Keratinocyte (primary cell): ENCODE data around the gene KRTAP2-1. TPM values are rescaled to one million over a fixed set of nuclear protein-coding genes. Genes with fewer than 3 reads are reported as not detected.

ENCODE experiments used
- DNase-seq: peaks from one replicate; pipeline ENCODE4 v3.0.0-alpha.2; 2011; ENCODE audit warnings: low read depth, missing footprints, low spot score
- FAIRE-seq: peaks from 2 replicates; lab custom pipeline; 2011; peaks lifted over from hg19 to GRCh38; lab: Jason Lieb, UNC
- H2AFZ ChIP-seq: 2 replicates; pipeline ENCODE4 v1.6.0; 2012; ENCODE audit warnings: low read length, control low read depth, inconsistent platforms; ENCODE audit not compliant: control insufficient read depth
- H3K27ac ChIP-seq: 2 replicates; pipeline ENCODE4 v1.5.1; 2011; ENCODE audit warnings: low read length; ENCODE audit not compliant: control insufficient read depth, insufficient read depth
- H3K27me3 ChIP-seq: 3 replicates; pipeline ENCODE4 v1.6.0; 2011; ENCODE audit warnings: low read length; ENCODE audit not compliant: control insufficient read depth, insufficient read depth; ENCODE audit errors: extremely low read depth
- H3K36me3 ChIP-seq, 2 experiments: 2 replicates in 1 of 2; 3 replicates in 1 of 2; pipeline ENCODE4 v1.5.1; 2011; ENCODE audit warnings: low read length in 2 of 2, mild to moderate bottlenecking in 1 of 2; ENCODE audit not compliant: control insufficient read depth in 2 of 2, insufficient read depth in 2 of 2; ENCODE audit errors: extremely low read depth in 1 of 2
- H3K4me1 ChIP-seq: 3 replicates; pipeline ENCODE4 v1.5.1; 2011; ENCODE audit warnings: low read length; ENCODE audit not compliant: control insufficient read depth, insufficient read depth; ENCODE audit errors: extremely low read depth
- H3K4me2 ChIP-seq: 3 replicates; pipeline ENCODE4 v1.6.0; 2011; ENCODE audit warnings: low read depth, low read length; ENCODE audit not compliant: control insufficient read depth, insufficient read depth; ENCODE audit errors: extremely low read depth
- H3K4me3 ChIP-seq, 3 experiments: fragments of 200-600 bp in 1 of 3; sonication (generic) in 1 of 3; 2 replicates in 2 of 3; 3 replicates in 1 of 3; pipeline ENCODE4 v1.5.1; 2011 to 2016; ENCODE audit warnings: low read length in 3 of 3, mild to moderate bottlenecking in 3 of 3, control low read depth in 2 of 3, inconsistent platforms in 1 of 3, low read depth in 1 of 3, mixed read lengths in 1 of 3, mixed run types in 1 of 3, moderate library complexity in 1 of 3; ENCODE audit not compliant: control insufficient read depth in 2 of 3, insufficient read depth in 2 of 3; ENCODE audit errors: extremely low read depth in 1 of 3
- H3K79me2 ChIP-seq: 2 replicates; pipeline ENCODE4 v1.6.0; 2012; ENCODE audit warnings: low read length; ENCODE audit not compliant: control insufficient read depth, insufficient read depth
- H3K9ac ChIP-seq: 3 replicates; pipeline ENCODE4 v1.6.0; 2011; ENCODE audit warnings: low read length; ENCODE audit not compliant: control insufficient read depth, insufficient read depth; ENCODE audit errors: extremely low read depth
- H3K9me1 ChIP-seq: 3 replicates; pipeline ENCODE4 v1.6.0; 2011; ENCODE audit warnings: low read length; ENCODE audit not compliant: control insufficient read depth, insufficient read depth; ENCODE audit errors: extremely low read depth
- H3K9me3 ChIP-seq: 2 replicates; pipeline ENCODE4 v1.5.1; 2012; ENCODE audit warnings: low read depth, low read length; ENCODE audit not compliant: control insufficient read depth
- H4K20me1 ChIP-seq: 3 replicates; pipeline ENCODE4 v1.6.0; 2011; ENCODE audit warnings: low read length; ENCODE audit not compliant: control insufficient read depth, insufficient read depth; ENCODE audit errors: extremely low read depth
- CTCF ChIP-seq, 3 experiments: IDR thresholded peaks in 1 of 3; conservative IDR thresholded peaks in 1 of 3; optimal IDR thresholded peaks in 1 of 3; 2 replicates in 2 of 3; 3 replicates in 1 of 3; pipeline versions ENCODE3 to v1.5.1; 2011; ENCODE audit warnings: low read length in 3 of 3, mild to moderate bottlenecking in 3 of 3, moderate library complexity in 2 of 3, control low read depth in 1 of 3, inconsistent platforms in 1 of 3; ENCODE audit not compliant: insufficient read depth in 2 of 3; ENCODE audit errors: extremely low read depth in 1 of 3
- EZH2 ChIP-seq: IDR thresholded peaks from one replicate; pipeline ENCODE4 v1.6.1; 2012; ENCODE audit warnings: inconsistent platforms, mild to moderate bottlenecking, low read length, moderate library complexity
- dilution Hi-C: fragments of 300-500 bp; cut with MboI; formaldehyde crosslinking; loops from one replicate; pipeline ENCODE4 v1.7.0; 2020; ENCODE audit warnings: low sequenced_read_pairs; ENCODE audit not compliant: extremely low pct_ligation_motif_present
- polyA plus RNA-seq, 5 experiments: library from polyadenylated mRNA; depleted of rRNA in 3 of 5; stranded (reverse) in 3 of 5; stranded (forward) in 1 of 5; unstranded in 1 of 5; fragments of >200 nt; gene quantifications; 1 replicate in 1 of 5; 2 replicates in 3 of 5; 3 replicates in 1 of 5; pipeline versions ENCODE4 v1.2.1 to v1.2.3, GENCODE V29; 2011 to 2012; ENCODE audit warnings: missing spikeins in 2 of 5, low read depth in 1 of 5, low replicate concordance in 1 of 5

Gene KRTAP2-1
- polyA plus RNA-seq, 1 donor (not counting 4 experiments of a cell fraction or from before 2014, with no cell fraction given): not detected

GRCh38 chr17:41012326-41013120 lies 34.6 kb downstream of the KRTAP2-1 start:
- Histone ChIP-seq H4K20me1 (no peaks in the 10 kb centered on the region), H2AFZ (no peak overlapping the region), H3K79me2 (no peaks in the 10 kb centered on the region), H3K36me3 (no peaks in the 10 kb centered on the region), H3K4me2 (no peak overlapping the region), H3K27ac (no peak overlapping the region), H3K4me3 (no peak overlapping the region), H3K9me3 (no peaks in the 10 kb centered on the region), H3K27me3 (no peaks in the 10 kb centered on the region), H3K9ac (no peak overlapping the region), H3K9me1 (no peaks in the 10 kb centered on the region), H3K4me1 (no peaks in the 10 kb centered on the region)
- DNase-seq (no peak), FAIRE-seq (no peak)
- TF ChIP-seq CTCF (optimal IDR thresholded peaks at IDR 0.05 in 1 of 3, IDR thresholded peaks at IDR 0.05 in 1 of 3, conservative IDR thresholded peaks at IDR 0.05 in 1 of 3; ENCODE audit: extremely low read depth in 1 of 3, insufficient read depth in 2 of 3, low read length in 3 of 3) (no peak), EZH2 (no peak)
- dilution Hi-C loops: no loop called here

- Histone ChIP-seq H2AFZ (no peak overlapping the region), H3K79me2 (no peaks in the 10 kb centered on the region), H3K27me3 (no peaks in the 10 kb centered on the region), H3K9me3 (no peaks in the 10 kb centered on the region), H4K20me1 (no peaks in the 10 kb centered on the region), H3K36me3 (no peaks in the 10 kb centered on the region), H3K9ac (no peak overlapping the region), H3K4me1 (no peaks in the 10 kb centered on the region), H3K9me1 (no peaks in the 10 kb centered on the region), H3K4me3 (no peak overlapping the region), H3K27ac (no peak overlapping the region), H3K4me2 (no peak overlapping the region)
- dilution Hi-C loops: no loop called here
- no peak for DNase-seq
- TF ChIP-seq CTCF (optimal IDR thresholded peaks at IDR 0.05 in 1 of 3, IDR thresholded peaks at IDR 0.05 in 1 of 3, conservative IDR thresholded peaks at IDR 0.05 in 1 of 3; ENCODE audit: extremely low read depth in 1 of 3, insufficient read depth in 2 of 3, low read length in 3 of 3): no peak
- no peak for TF ChIP-seq EZH2
- no peak for FAIRE-seq
Measured at GRCh38 chr17:41010441-41010840, 36.7 kb downstream of the KRTAP2-1 start.
